Measurements from ENCODE around the gene UNC79.

The UNC79 gene

DNA sequence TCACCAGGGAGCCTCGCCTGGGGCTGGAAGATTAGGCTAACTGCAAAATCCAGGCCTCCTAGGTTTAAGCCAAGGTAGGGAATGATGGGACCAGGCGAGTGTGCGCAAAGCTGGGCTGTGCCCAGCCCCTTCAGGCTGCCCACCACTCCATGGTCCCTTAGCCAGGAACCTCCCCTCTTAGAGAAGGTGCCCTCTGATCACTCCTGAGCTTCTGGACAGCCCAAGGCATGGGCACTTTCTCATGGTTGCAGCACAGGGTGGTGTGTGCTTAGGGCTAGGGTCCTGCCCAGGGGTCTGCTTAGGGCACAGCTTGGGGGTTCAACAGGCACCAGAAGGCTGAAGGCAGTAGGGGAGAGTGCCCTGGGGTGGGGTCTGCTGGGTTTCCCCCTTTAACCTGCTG lies 288.5 kb downstream of the UNC79 start:
- no peak for ATAC-seq
- TF ChIP-seq PPARA (CRISPR knock-in tag; IDR thresholded peaks at IDR 0.05; ENCODE audit: borderline replicate concordance) (no peak), ISL1 (CRISPR knock-in tag; IDR thresholded peaks at IDR 0.05) (no peak), RARB (CRISPR knock-in tag; IDR thresholded peaks at IDR 0.05) (no peak), ZNF565 (CRISPR knock-in tag; conservative IDR thresholded peaks at IDR 0.05; ENCODE audit: low read depth) (no peak), SNAI2 (CRISPR knock-in tag; IDR thresholded peaks at IDR 0.05) (no peak), POU6F1 (CRISPR knock-in tag; IDR thresholded peaks at IDR 0.05; ENCODE audit: borderline replicate concordance, low read depth) (no peak), CSDC2 (CRISPR knock-in tag; IDR thresholded peaks at IDR 0.05) (no peak), ZC3H10 (CRISPR knock-in tag; IDR thresholded peaks at IDR 0.05) (no peak), ESRRG (CRISPR knock-in tag; IDR thresholded peaks at IDR 0.05) (no peak), GLIS3 (CRISPR knock-in tag; IDR thresholded peaks at IDR 0.05) (no peak), ZNF8 (CRISPR knock-in tag; IDR thresholded peaks at IDR 0.05) (no peak), OSR1 (CRISPR knock-in tag; IDR thresholded peaks at IDR 0.05) (no peak), ARNTL (CRISPR knock-in tag; IDR thresholded peaks at IDR 0.05; ENCODE audit: borderline replicate concordance, low read depth) (no peak), ZNF70 (CRISPR knock-in tag; IDR thresholded peaks at IDR 0.05) (no peak), ZFP3 (CRISPR knock-in tag; IDR thresholded peaks at IDR 0.05) (no peak), TCF4 (CRISPR knock-in tag; IDR thresholded peaks at IDR 0.05; ENCODE audit: borderline replicate concordance) (no peak)
- TF ChIP-seq, protein P1, sequence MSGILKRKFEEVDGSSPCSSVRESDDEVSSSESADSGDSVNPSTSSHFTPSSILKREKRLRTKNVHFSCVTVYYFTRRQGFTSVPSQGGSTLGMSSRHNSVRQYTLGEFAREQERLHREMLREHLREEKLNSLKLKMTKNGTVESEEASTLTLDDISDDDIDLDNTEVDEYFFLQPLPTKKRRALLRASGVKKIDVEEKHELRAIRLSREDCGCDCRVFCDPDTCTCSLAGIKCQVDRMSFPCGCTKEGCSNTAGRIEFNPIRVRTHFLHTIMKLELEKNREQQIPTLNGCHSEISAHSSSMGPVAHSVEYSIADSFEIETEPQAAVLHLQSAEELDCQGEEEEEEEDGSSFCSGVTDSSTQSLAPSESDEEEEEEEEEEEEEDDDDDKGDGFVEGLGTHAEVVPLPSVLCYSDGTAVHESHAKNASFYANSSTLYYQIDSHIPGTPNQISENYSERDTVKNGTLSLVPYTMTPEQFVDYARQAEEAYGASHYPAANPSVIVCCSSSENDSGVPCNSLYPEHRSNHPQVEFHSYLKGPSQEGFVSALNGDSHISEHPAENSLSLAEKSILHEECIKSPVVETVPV (CRISPR knock-in tag; IDR thresholded peaks at IDR 0.05) = no peak
- TF ChIP-seq, protein P2, sequence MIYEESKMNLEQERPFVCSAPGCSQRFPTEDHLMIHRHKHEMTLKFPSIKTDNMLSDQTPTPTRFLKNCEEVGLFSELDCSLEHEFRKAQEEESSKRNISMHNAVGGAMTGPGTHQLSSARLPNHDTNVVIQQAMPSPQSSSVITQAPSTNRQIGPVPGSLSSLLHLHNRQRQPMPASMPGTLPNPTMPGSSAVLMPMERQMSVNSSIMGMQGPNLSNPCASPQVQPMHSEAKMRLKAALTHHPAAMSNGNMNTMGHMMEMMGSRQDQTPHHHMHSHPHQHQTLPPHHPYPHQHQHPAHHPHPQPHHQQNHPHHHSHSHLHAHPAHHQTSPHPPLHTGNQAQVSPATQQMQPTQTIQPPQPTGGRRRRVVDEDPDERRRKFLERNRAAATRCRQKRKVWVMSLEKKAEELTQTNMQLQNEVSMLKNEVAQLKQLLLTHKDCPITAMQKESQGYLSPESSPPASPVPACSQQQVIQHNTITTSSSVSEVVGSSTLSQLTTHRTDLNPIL (CRISPR knock-in tag; IDR thresholded peaks at IDR 0.05; ENCODE audit: low read depth) = no peak
- TF ChIP-seq, protein P3, sequence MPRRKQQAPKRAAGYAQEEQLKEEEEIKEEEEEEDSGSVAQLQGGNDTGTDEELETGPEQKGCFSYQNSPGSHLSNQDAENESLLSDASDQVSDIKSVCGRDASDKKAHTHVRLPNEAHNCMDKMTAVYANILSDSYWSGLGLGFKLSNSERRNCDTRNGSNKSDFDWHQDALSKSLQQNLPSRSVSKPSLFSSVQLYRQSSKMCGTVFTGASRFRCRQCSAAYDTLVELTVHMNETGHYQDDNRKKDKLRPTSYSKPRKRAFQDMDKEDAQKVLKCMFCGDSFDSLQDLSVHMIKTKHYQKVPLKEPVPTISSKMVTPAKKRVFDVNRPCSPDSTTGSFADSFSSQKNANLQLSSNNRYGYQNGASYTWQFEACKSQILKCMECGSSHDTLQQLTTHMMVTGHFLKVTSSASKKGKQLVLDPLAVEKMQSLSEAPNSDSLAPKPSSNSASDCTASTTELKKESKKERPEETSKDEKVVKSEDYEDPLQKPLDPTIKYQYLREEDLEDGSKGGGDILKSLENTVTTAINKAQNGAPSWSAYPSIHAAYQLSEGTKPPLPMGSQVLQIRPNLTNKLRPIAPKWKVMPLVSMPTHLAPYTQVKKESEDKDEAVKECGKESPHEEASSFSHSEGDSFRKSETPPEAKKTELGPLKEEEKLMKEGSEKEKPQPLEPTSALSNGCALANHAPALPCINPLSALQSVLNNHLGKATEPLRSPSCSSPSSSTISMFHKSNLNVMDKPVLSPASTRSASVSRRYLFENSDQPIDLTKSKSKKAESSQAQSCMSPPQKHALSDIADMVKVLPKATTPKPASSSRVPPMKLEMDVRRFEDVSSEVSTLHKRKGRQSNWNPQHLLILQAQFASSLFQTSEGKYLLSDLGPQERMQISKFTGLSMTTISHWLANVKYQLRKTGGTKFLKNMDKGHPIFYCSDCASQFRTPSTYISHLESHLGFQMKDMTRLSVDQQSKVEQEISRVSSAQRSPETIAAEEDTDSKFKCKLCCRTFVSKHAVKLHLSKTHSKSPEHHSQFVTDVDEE (CRISPR knock-in tag; IDR thresholded peaks at IDR 0.05) = no peak

GRCh38 chr14:93720076-93720815 lies 289.5 kb downstream of the UNC79 start:
- TF ChIP-seq ZC3H10 (CRISPR knock-in tag; IDR thresholded peaks at IDR 0.05) = no peak
- no peak for TF ChIP-seq PPARA (CRISPR knock-in tag; IDR thresholded peaks at IDR 0.05; ENCODE audit: borderline replicate concordance)
- TF ChIP-seq, protein P2 (CRISPR knock-in tag; IDR thresholded peaks at IDR 0.05; ENCODE audit: low read depth) = no peak
- TF ChIP-seq ISL1 (CRISPR knock-in tag; IDR thresholded peaks at IDR 0.05) = no peak
- no peak for TF ChIP-seq ZNF70 (CRISPR knock-in tag; IDR thresholded peaks at IDR 0.05)
- TF ChIP-seq PATZ1 (CRISPR knock-in tag; IDR thresholded peaks at IDR 0.05; ENCODE audit: borderline replicate concordance) = no peak
- TF ChIP-seq GLIS3 (CRISPR knock-in tag; IDR thresholded peaks at IDR 0.05) = no peak
- TF ChIP-seq ESRRG (CRISPR knock-in tag; IDR thresholded peaks at IDR 0.05) = no peak
- TF ChIP-seq, protein P1 (CRISPR knock-in tag; IDR thresholded peaks at IDR 0.05) = no peak
- TF ChIP-seq ZNF565 (CRISPR knock-in tag; conservative IDR thresholded peaks at IDR 0.05; ENCODE audit: low read depth) = no peak
- TF ChIP-seq OSR1 (CRISPR knock-in tag; IDR thresholded peaks at IDR 0.05) = no peak
- TF ChIP-seq ARNTL (CRISPR knock-in tag; IDR thresholded peaks at IDR 0.05; ENCODE audit: borderline replicate concordance, low read depth) = no peak
- no peak for TF ChIP-seq RARB (CRISPR knock-in tag; IDR thresholded peaks at IDR 0.05)
- TF ChIP-seq ZNF8 (CRISPR knock-in tag; IDR thresholded peaks at IDR 0.05) = no peak
- no peak for TF ChIP-seq ZFP3 (CRISPR knock-in tag; IDR thresholded peaks at IDR 0.05)
- TF ChIP-seq BACH2 (CRISPR knock-in tag; IDR thresholded peaks at IDR 0.05; ENCODE audit: borderline replicate concordance) = no peak
- TF ChIP-seq, protein P3 (CRISPR knock-in tag; IDR thresholded peaks at IDR 0.05) = no peak
- ATAC-seq = no peak
